HT-29 (cell line): ENCODE data around the gene ZSWIM7. TPM values are rescaled to one million over a fixed set of nuclear protein-coding genes. Genes with fewer than 3 reads are reported as not detected.

Experiments
- DNase-seq: peaks from one replicate; pipeline ENCODE4 v3.0.0-alpha.2; 2015; ENCODE audit warnings: low spot score
- total RNA-seq: library from RNA; depleted of rRNA; stranded (reverse); fragments of >200 nt; shearing (Covaris generic); gene quantifications from 2 replicates; pipeline ENCODE4 v1.2.3, GENCODE V29; 2014; rRNA removed

Gene ZSWIM7
- 12.2 and 20.3 TPM in 2 replicates for total RNA-seq

- DNase-seq: peak; percentile 86
These were observed at the start of gene ZSWIM7, which contains the start of gene TTC19 for GRCh38 chr17:15999141-15999973. Gene ZSWIM7, minus strand, starts transcription at chr17:15999704. Its CDS starts 110 bp downstream, at chr17:15999594. Gene TTC19, plus strand, starts transcription at chr17:15999824. Its CDS starts 25 bp downstream, at chr17:15999849.

- DNase-seq: no peak
These were observed 49.4 kb upstream of the ZSWIM7 start for GRCh38 chr17:16048811-16049449.

GRCh38 chr17:16046966-16047365 is 47.5 kb upstream of the ZSWIM7 start:
- DNase-seq: no peak

GRCh38 chr17:16044487-16044886 is 45.0 kb upstream of the ZSWIM7 start:
- DNase-seq: no peak

DNA sequence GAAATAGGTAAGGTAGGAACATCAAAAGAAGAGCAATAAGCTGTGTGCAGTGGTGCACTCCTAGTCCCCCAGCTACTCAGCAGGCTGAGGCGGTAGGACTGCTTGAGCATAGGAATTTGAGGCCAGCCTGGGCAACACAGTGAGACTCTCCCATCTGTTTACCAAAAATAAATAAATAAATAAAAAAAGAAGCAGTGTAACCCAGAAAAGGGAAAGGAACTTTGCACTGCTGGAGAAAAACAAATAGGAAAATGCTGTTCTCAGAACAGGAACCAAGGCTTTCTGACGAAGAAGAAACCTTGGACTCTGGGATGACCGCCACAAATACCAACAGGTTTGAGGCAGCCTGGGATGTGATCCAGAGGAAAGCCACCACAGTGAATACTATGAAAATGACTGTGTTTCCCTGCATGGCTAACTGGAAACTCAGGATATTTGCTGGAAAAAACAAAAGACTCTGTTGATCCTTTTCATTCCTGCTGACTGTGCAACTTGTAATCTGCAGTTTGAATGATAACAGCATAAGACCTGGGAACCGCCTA is 41.3 kb upstream of the ZSWIM7 start:
- no peak for DNase-seq

DNA sequence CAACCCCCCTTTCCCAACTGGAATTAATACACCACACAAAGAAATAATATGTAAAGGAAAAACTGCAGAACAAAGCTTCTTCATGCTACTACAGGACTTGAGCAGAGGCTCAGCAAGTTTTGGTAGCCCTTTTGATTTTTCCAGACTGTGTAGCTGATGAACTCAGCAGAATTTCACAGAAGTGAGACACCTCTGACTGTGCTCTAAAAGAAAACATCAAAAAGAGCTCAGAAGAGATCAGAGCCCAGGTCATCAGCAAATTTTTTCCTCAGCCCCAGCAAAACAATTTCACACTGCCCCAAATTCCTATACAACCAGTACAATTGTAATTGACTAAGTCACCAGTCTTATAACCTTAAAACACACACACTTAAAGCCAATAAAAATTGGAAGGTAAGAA is 38.1 kb upstream of the ZSWIM7 start:
- DNase-seq: no peak

DNA sequence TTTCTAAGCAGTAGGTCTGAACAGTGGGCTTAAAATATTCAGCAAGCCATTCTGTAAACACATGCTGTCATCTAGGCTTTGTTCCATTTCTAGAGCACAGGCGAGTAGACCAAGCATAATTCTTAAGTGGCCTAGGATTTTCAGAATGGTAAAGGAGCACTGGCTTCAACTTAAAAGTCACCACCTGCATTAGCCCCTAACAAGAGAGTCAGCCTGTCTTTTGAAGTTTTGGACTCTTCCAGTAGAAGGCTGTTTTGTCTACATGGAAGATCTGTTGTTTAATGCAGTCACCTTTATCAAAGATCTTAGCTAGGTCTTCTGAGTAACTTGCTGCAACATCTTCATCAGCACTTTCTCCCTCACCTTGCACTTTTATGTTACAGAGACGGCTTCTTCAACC is 36.8 kb upstream of the ZSWIM7 start:
- DNase-seq: no peak

- no peak for DNase-seq
These were observed 34.3 kb upstream of the ZSWIM7 start for GRCh38 chr17:16033729-16034349.

DNA sequence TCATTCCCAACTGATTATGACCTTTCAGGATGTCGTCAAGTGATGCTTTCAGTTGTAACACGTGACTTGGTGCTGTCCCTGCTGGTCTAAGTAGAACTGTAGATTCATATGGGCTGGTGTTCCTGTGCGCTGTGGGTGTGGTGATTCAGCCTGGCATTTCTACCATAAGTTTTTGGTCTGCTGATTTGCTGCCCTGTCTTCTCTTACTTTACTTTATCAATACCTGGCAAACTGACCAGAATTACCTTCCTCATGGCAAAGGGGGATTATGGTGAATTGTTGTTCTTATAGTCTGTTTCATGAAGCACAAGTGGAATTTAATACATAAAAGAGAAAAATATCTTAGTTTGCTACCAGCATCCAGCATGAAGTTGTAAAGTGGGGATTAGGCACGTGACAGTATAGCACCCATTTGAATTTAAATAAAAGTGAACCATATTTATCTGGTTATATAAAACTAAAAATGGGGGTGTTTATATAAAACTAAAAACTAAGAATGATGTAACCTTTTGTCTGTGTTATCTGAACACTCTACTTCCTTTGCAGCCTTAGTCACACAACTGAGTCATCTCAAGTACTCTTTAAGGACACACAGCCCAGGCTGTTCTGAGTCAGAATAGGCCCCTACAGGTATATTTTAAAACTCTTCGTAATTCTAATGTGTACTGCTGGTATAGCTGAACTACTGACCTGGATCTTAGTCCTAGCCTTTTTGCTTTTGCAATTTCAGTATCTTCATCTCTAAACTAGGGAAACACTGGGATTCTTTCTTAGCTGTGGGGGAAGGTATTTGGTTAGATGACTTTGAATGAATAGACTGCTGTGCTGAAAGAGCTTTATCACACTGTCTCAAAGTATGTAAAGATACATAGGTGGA is 28.4 kb upstream of the ZSWIM7 start:
- DNase-seq: peak; percentile 9

GRCh38 chr17:16026895-16027294 is 27.4 kb upstream of the ZSWIM7 start:
- DNase-seq: no peak

- DNase-seq: no peak
These were observed 25.7 kb upstream of the ZSWIM7 start for GRCh38 chr17:16025202-16025601.

DNA sequence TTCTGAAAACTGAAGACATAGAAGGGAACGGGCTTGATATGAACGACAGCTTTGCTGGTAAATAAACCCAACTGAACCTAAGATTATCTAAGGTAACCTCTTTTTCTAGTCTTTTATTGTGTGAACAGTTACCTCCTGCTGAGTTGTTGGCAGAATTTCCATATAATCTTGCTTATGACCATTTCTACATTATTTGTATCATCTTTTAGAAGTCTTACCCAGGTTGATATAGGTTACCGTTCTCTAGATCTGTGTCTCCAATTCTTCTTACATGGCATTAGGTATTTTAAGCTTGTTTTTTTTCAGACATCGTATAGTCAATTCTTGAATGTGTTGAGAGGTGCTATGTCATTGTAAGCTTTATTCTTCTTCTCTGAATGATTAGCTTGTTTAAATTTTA is 24.4 kb upstream of the ZSWIM7 start:
- DNase-seq: no peak

- DNase-seq: no peak
These were observed 19.8 kb upstream of the ZSWIM7 start for GRCh38 chr17:16019347-16019746.

- peak; percentile 54 for DNase-seq
These were observed 14.5 kb upstream of the ZSWIM7 start for GRCh38 chr17:16013943-16014407.

DNA sequence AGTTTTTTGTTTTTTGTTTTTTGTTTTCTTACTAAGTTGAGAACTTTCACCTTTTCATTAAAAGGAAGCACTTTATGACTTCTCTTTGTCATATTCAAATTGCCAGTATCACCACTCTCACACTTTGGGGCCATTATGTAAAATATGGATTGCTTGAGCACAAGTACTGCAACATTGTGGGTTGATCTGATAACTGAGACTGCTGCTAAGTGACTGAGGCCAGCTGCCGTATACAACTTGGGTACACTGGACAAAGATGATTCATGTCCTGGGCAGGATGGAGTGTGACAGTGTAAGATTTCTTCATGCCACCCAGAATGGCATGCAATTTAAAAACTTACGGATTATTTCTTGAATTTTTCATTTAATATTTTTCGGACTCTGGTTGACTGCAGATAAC is 7.9 kb upstream of the ZSWIM7 start:
- no peak for DNase-seq

DNA sequence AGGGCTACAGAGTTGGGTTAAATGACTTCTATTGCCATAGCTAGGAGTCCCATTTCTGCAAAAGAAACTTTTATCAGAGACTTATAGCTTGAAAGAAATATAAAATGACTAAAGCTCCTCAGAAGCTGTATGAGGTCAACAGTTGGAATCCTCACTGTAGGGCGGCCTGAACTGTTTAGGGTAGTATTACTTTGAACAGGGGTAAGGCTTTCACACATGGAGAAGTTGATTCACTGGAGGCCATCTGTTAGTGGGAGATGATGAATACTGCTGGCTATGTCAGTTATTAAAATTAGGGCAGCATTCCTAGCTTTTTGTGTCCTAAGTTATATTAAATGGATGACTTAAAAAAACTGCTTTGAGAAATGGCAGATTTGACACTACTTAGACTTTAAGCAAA is 6.1 kb upstream of the ZSWIM7 start:
- DNase-seq: no peak

- DNase-seq: no peak
These were observed 4.3 kb upstream of the ZSWIM7 start for GRCh38 chr17:16003841-16004240.

- DNase-seq: no peak
These were observed 3.3 kb upstream of the ZSWIM7 start for GRCh38 chr17:16002708-16003260.

- no peak for DNase-seq
These were observed 1.9 kb upstream of the ZSWIM7 start for GRCh38 chr17:16001226-16001897.
